ENCODE measurements around the gene KLHDC4. TPM values are rescaled to one million over a fixed set of nuclear protein-coding genes. Genes with fewer than 3 reads are reported as not detected.
A peak's percentile ranks its signal among the peaks of the same experiment; 100 is the strongest.

The KLHDC4 gene
- total and polyA plus RNA-seq, 7 donors: 9.2 to 19.7 (median 14.7) TPM

DNA sequence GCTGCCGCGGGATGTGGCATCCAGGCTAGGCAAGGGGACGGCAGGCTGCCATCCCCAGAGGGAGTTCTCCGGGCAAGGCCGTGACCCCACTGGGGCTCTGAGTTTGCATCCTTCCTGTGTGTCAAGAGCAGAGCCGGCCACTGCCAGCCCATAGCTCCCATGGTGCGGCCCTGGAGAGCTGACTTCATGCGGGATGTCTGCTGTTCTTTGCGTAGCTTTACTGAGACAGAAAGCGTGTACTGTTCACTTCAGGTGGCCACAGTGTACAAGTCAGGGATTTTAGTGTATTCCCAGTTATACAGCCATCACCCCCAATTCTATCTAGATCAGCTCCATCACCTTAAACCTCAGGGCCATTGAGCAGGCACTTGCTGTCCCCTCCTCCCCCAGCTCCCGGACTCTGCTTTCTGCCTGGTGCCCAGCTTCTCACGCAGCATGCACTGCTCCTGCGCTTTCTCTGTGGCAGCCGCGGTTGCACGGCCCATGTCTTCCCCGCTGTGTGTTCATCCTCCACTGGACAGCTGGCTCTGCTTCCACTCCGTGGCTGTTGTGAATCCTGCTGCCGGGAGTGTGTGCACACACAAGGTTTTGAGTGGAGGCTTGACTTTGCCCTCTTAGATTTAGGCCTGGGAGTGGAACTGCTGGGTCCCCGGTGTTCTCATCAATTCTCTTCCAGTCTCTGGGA lies 71.2 kb downstream of the KLHDC4 start:
- DNase-seq (no peak), ATAC-seq (no peak)
- Histone ChIP-seq H3K4me1 (no peaks in the 10 kb centered on the region), H3K27me3 (ENCODE audit: insufficient read depth in 3 of 3, low read length in 2 of 3) (peaks cover 0 to 12% (median 0%) of the 10 kb centered on the region in 3 donors), H3K27ac (no peak overlapping the region), H3K36me3 (ENCODE audit: insufficient read depth in 1 of 2, low read depth in 1 of 2) (peaks cover 0 to 13% of the 10 kb centered on the region in 2 donors), H3K9me3 (no peaks in the 10 kb centered on the region), H3K4me3 (no peak overlapping the region)
- no peak for TF ChIP-seq CTCF (IDR thresholded peaks at IDR 0.05)
- WGBS, 3 donors: 75 to 77% (median 76%) methylated on average over 20 of the region's 20 CpGs
- intact Hi-C loops (cut with DNase I): no loop called here

DNA sequence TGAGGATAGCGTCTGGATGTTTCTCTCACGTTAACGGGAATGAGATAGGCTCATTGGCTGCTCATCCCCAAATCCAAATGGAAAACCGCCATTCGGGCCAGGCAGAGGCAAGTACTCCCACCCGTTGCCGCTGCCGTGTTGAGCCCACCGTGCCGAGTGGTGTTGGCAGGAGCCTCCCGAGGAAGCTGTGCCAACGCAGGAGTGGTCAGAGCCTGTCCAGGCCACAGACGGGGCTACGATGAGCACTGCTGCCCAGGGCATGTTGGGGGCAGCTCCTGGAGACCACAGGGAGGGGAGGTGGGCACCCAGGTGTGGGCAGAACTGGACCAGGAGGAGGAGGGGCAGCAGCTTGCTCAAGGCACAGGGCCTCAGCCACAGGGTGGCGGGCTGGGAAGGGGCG lies 72.0 kb downstream of the KLHDC4 start:
- Histone ChIP-seq H3K27me3 (ENCODE audit: insufficient read depth in 3 of 3, low read length in 2 of 3) (peaks cover 0 to 17% (median 3%) of the 10 kb centered on the region in 3 donors), H3K27ac (no peak overlapping the region), H3K4me1 (no peaks in the 10 kb centered on the region), H3K9me3 (no peaks in the 10 kb centered on the region), H3K4me3 (no peak overlapping the region), H3K36me3 (ENCODE audit: insufficient read depth in 1 of 2, low read depth in 1 of 2) (peaks cover 0 to 11% of the 10 kb centered on the region in 2 donors)
- intact Hi-C loops (cut with DNase I): no loop called here
- no peak for DNase-seq
- TF ChIP-seq CTCF (IDR thresholded peaks at IDR 0.05): no peak
- 84 to 92% (median 87%) methylated on average over 16 of the region's 16 CpGs for WGBS, 3 donors
- no peak for ATAC-seq

- no peak overlapping the region for H3K4me3 ChIP-seq
- no peak overlapping the region for H3K27ac ChIP-seq
- ATAC-seq: peak in 2 of 4 donors; percentile 19 to 21
- intact Hi-C loops (cut with DNase I): no loop called here
- 79 to 84% (median 83%) methylated on average over 12 of the region's 12 CpGs for WGBS, 3 donors
- H3K4me1 ChIP-seq: no peaks in the 10 kb centered on the region
- no peak for DNase-seq
- peaks cover 0 to 27% (median 7%) of the 10 kb centered on the region in 3 donors for H3K27me3 ChIP-seq (ENCODE audit: insufficient read depth in 3 of 3, low read length in 2 of 3)
- TF ChIP-seq CTCF (IDR thresholded peaks at IDR 0.05): no peak
- no peaks in the 10 kb centered on the region for H3K9me3 ChIP-seq
- peaks cover 0 to 6% of the 10 kb centered on the region in 2 donors for H3K36me3 ChIP-seq (ENCODE audit: insufficient read depth in 1 of 2, low read depth in 1 of 2)
Measured at GRCh38 chr16:87692756-87693155, 73.0 kb downstream of the KLHDC4 start.

- Histone ChIP-seq H3K36me3 (ENCODE audit: insufficient read depth in 1 of 2, low read depth in 1 of 2) (peaks cover 0 to 6% of the 10 kb centered on the region in 2 donors), H3K9me3 (no peaks in the 10 kb centered on the region), H3K27me3 (ENCODE audit: insufficient read depth in 3 of 3, low read length in 2 of 3) (peaks cover 0 to 32% (median 7%) of the 10 kb centered on the region in 3 donors), H3K4me1 (no peaks in the 10 kb centered on the region), H3K27ac (no peak overlapping the region), H3K4me3 (no peak overlapping the region)
- DNase-seq (no peak), ATAC-seq (peak in 1 of 4 donors; percentile 21)
- TF ChIP-seq CTCF (IDR thresholded peaks at IDR 0.05): no peak
- 38 to 62% (median 39%) methylated on average over 7 of the region's 7 CpGs for WGBS, 3 donors
- intact Hi-C loops (cut with DNase I): no loop called here
Measured at GRCh38 chr16:87692176-87692575, 73.6 kb downstream of the KLHDC4 start.

Data from psoas muscle (tissue), 8 donors.